ENCODE results near the gene CNEP1R1. TPM values are rescaled to one million over a fixed set of nuclear protein-coding genes. Genes with fewer than 3 reads are reported as not detected.

Gene CNEP1R1
- total and polyA plus RNA-seq, 2 experiments from 2014 or later = 14.4 to 24.3 TPM

DNA sequence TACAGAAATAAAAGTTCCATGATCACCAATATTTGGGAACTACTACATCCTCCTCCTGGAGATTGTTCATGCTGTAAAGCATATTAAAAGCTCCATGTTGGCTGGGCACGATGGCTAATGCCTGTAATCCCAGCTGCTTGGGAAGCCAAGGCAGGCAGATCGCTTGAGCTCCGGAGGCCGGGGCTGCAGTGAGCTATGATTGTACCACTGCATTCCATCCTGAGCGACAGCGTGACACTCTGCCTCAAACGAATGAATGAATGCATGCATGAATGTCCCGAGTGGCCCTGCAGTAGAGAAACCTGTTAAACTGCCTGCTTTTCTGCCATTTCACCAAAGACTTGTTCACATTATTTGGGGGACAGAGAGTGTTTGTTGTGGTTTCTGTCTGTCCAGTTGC is 15.0 kb downstream of the CNEP1R1 start:
- no peak overlapping the region for H3K4me3 ChIP-seq
- DNase-seq (ENCODE audit: low read depth in 1 of 2, low spot score in 1 of 2) = peak in 1 of 2 donors; percentile 3
- H3K27ac ChIP-seq = no peak overlapping the region
- H3K27me3 ChIP-seq = no peaks in the 10 kb centered on the region
- H3K4me1 ChIP-seq (ENCODE audit: low read depth) = no peaks in the 10 kb centered on the region
- H3K9me3 ChIP-seq (ENCODE audit: low read depth) = no peaks in the 10 kb centered on the region
- peaks cover 6% of the 10 kb centered on the region for H3K36me3 ChIP-seq
- TF ChIP-seq, protein P1, sequence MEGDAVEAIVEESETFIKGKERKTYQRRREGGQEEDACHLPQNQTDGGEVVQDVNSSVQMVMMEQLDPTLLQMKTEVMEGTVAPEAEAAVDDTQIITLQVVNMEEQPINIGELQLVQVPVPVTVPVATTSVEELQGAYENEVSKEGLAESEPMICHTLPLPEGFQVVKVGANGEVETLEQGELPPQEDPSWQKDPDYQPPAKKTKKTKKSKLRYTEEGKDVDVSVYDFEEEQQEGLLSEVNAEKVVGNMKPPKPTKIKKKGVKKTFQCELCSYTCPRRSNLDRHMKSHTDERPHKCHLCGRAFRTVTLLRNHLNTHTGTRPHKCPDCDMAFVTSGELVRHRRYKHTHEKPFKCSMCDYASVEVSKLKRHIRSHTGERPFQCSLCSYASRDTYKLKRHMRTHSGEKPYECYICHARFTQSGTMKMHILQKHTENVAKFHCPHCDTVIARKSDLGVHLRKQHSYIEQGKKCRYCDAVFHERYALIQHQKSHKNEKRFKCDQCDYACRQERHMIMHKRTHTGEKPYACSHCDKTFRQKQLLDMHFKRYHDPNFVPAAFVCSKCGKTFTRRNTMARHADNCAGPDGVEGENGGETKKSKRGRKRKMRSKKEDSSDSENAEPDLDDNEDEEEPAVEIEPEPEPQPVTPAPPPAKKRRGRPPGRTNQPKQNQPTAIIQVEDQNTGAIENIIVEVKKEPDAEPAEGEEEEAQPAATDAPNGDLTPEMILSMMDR (IDR thresholded peaks at IDR 0.05; ENCODE audit: low read depth, low read length) = no peak

GRCh38 chr16:50040710-50041109 is 15.7 kb downstream of the CNEP1R1 start:
- H3K27me3 ChIP-seq = no peaks in the 10 kb centered on the region
- DNase-seq (ENCODE audit: low read depth in 1 of 2, low spot score in 1 of 2) = no peak
- TF ChIP-seq, protein P1 (IDR thresholded peaks at IDR 0.05; ENCODE audit: low read depth, low read length) = no peak
- no peak overlapping the region for H3K27ac ChIP-seq
- H3K4me1 ChIP-seq (ENCODE audit: low read depth) = no peaks in the 10 kb centered on the region
- peaks cover 3% of the 10 kb centered on the region for H3K36me3 ChIP-seq
- no peaks in the 10 kb centered on the region for H3K9me3 ChIP-seq (ENCODE audit: low read depth)
- no peak overlapping the region for H3K4me3 ChIP-seq

GRCh38 chr16:50043358-50043757 is 18.3 kb downstream of the CNEP1R1 start:
- H3K36me3 ChIP-seq = no peaks in the 10 kb centered on the region
- TF ChIP-seq, protein P1 (IDR thresholded peaks at IDR 0.05; ENCODE audit: low read depth, low read length) = no peak
- H3K4me1 ChIP-seq (ENCODE audit: low read depth) = no peaks in the 10 kb centered on the region
- no peaks in the 10 kb centered on the region for H3K9me3 ChIP-seq (ENCODE audit: low read depth)
- no peak overlapping the region for H3K27ac ChIP-seq
- H3K27me3 ChIP-seq = no peaks in the 10 kb centered on the region
- no peak for DNase-seq (ENCODE audit: low read depth in 1 of 2, low spot score in 1 of 2)
- no peak overlapping the region for H3K4me3 ChIP-seq

GRCh38 chr16:50045412-50045811 is 20.4 kb downstream of the CNEP1R1 start:
- Histone ChIP-seq H3K9me3 (ENCODE audit: low read depth) (no peaks in the 10 kb centered on the region), H3K27me3 (no peaks in the 10 kb centered on the region), H3K27ac (no peak overlapping the region), H3K36me3 (no peaks in the 10 kb centered on the region), H3K4me1 (ENCODE audit: low read depth) (no peaks in the 10 kb centered on the region), H3K4me3 (no peak overlapping the region)
- no peak for DNase-seq (ENCODE audit: low read depth in 1 of 2, low spot score in 1 of 2)
- TF ChIP-seq, protein P1 (IDR thresholded peaks at IDR 0.05; ENCODE audit: low read depth, low read length) = no peak

DNA sequence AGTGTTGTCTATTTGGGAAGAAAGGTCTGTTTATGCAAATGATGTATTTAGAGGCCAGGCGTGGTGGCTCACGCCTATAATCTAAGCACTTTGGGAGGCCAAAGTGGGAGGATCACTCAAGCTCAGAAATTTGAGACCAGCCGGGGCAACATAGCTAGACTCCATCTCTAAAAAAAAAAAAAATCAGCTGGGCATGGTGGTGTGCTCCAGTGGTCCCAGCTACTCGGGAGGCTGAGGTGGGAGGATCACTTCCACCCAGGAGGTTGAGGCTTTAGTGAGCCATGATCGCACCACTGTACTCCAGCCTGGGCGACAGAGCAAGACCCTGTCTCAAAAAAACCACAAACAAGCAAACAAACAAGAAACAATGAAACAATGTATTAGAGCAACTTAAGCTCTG is 21.8 kb downstream of the CNEP1R1 start:
- no peaks in the 10 kb centered on the region for H3K9me3 ChIP-seq (ENCODE audit: low read depth)
- TF ChIP-seq, protein P1 (IDR thresholded peaks at IDR 0.05; ENCODE audit: low read depth, low read length) = no peak
- no peaks in the 10 kb centered on the region for H3K36me3 ChIP-seq
- H3K4me1 ChIP-seq (ENCODE audit: low read depth) = no peaks in the 10 kb centered on the region
- H3K27me3 ChIP-seq = no peaks in the 10 kb centered on the region
- no peak overlapping the region for H3K4me3 ChIP-seq
- DNase-seq (ENCODE audit: low read depth in 1 of 2, low spot score in 1 of 2) = no peak
- H3K27ac ChIP-seq = no peak overlapping the region

GRCh38 chr16:50047864-50048263 is 22.8 kb downstream of the CNEP1R1 start:
- H3K9me3 ChIP-seq (ENCODE audit: low read depth) = no peaks in the 10 kb centered on the region
- TF ChIP-seq, protein P1 (IDR thresholded peaks at IDR 0.05; ENCODE audit: low read depth, low read length) = no peak
- no peak for DNase-seq (ENCODE audit: low read depth in 1 of 2, low spot score in 1 of 2)
- H3K4me1 ChIP-seq (ENCODE audit: low read depth) = no peaks in the 10 kb centered on the region
- H3K36me3 ChIP-seq = no peaks in the 10 kb centered on the region
- no peak overlapping the region for H3K27ac ChIP-seq
- H3K4me3 ChIP-seq = no peak overlapping the region
- H3K27me3 ChIP-seq = no peaks in the 10 kb centered on the region

Data from cardiac muscle cell (in vitro differentiated cells and primary cell).